Activated T-helper 17 cell treated with anti-CD3 and anti-CD28 coated beads, Interleukin-2, amount 50 U/mL, for 72 hours (primary cell): Measurements from ENCODE around the gene CORO2A. TPM values are rescaled to one million over a fixed set of nuclear protein-coding genes. Genes with fewer than 3 reads are reported as not detected.
"Not testable (repeated sequence)": the region's sequence is repeated elsewhere in the genome, so short reads cannot be mapped to it uniquely, and the experiment has no call there.

Experiments used
- ATAC-seq: fragments of 150-1000 bp; cut with Tn5 transposase; replicated peaks from 2 replicates; pipeline ENCODE4 v1.10.0; 2021; ENCODE audit warnings: mild to moderate bottlenecking, moderate library complexity
- H3K27ac Mint-ChIP-seq: one replicate; pipeline ENCODE4 v1.8.0; 2022; ENCODE audit warnings: mixed read lengths
- H3K27me3 Mint-ChIP-seq: one replicate; pipeline ENCODE4 v1.8.0; 2022; ENCODE audit warnings: mixed read lengths
- H3K36me3 Mint-ChIP-seq: one replicate; pipeline ENCODE4 v1.8.0; 2022; ENCODE audit warnings: low read depth, mild to moderate bottlenecking, mixed read lengths
- H3K4me1 Mint-ChIP-seq: one replicate; pipeline ENCODE4 v1.8.0; 2022; ENCODE audit warnings: mixed read lengths
- H3K4me3 Mint-ChIP-seq: one replicate; pipeline ENCODE4 v1.8.0; 2022; ENCODE audit warnings: mild to moderate bottlenecking, mixed read lengths
- H3K9me3 Mint-ChIP-seq: one replicate; pipeline ENCODE4 v1.8.0; 2022; ENCODE audit warnings: mixed read lengths
- total RNA-seq, 2 donors: library from RNA; stranded (reverse); gene quantifications; one replicate each; pipeline ENCODE4 v1.2.3, GENCODE V29; 2022

Gene CORO2A
- total RNA-seq, 2 donors from 2014 or later = 9.9 to 18.2 TPM

GRCh38 chr9:98142925-98143481 lies 49.4 kb downstream of the CORO2A start:
- Mint-ChIP-seq H3K27ac (peak overlapping the region; percentile 25), H3K4me1 (no peaks in the 10 kb centered on the region), H3K36me3 (no peaks in the 10 kb centered on the region), H3K27me3 (no peaks in the 10 kb centered on the region), H3K9me3 (no peaks in the 10 kb centered on the region), H3K4me3 (no peak overlapping the region)
- no peak for ATAC-seq

- no peak overlapping the region for H3K4me3 Mint-ChIP-seq
- H3K27me3 Mint-ChIP-seq = no peaks in the 10 kb centered on the region
- no peaks in the 10 kb centered on the region for H3K9me3 Mint-ChIP-seq
- no peak overlapping the region for H3K27ac Mint-ChIP-seq
- no peaks in the 10 kb centered on the region for H3K36me3 Mint-ChIP-seq
- ATAC-seq = no peak
- no peaks in the 10 kb centered on the region for H3K4me1 Mint-ChIP-seq
These were observed 50.1 kb downstream of the CORO2A start for GRCh38 chr9:98142182-98142907.

GRCh38 chr9:98140503-98140902 lies 51.9 kb downstream of the CORO2A start:
- H3K27me3 Mint-ChIP-seq = no peaks in the 10 kb centered on the region
- no peak overlapping the region for H3K4me3 Mint-ChIP-seq
- H3K36me3 Mint-ChIP-seq = no peaks in the 10 kb centered on the region
- no peaks in the 10 kb centered on the region for H3K4me1 Mint-ChIP-seq
- H3K27ac Mint-ChIP-seq = no peak overlapping the region
- no peaks in the 10 kb centered on the region for H3K9me3 Mint-ChIP-seq
- ATAC-seq = no peak

- Mint-ChIP-seq H3K4me3 (no peak overlapping the region), H3K36me3 (peaks cover 6% of the 10 kb centered on the region), H3K9me3 (no peaks in the 10 kb centered on the region), H3K4me1 (no peaks in the 10 kb centered on the region), H3K27me3 (no peaks in the 10 kb centered on the region), H3K27ac (peak overlapping the region; percentile 0)
- ATAC-seq = no peak
These were observed 55.9 kb downstream of the CORO2A start for GRCh38 chr9:98136489-98136888.

GRCh38 chr9:98135938-98136337 lies 56.5 kb downstream of the CORO2A start:
- Mint-ChIP-seq H3K27me3 (no peaks in the 10 kb centered on the region), H3K36me3 (peaks cover 6% of the 10 kb centered on the region)

GRCh38 chr9:98135558-98135934 lies 56.9 kb downstream of the CORO2A start:
- H3K4me1 Mint-ChIP-seq = no peaks in the 10 kb centered on the region
- peak overlapping the region; percentile 50 for H3K27ac Mint-ChIP-seq
- H3K27me3 Mint-ChIP-seq = no peaks in the 10 kb centered on the region
- H3K4me3 Mint-ChIP-seq = no peak overlapping the region
- H3K9me3 Mint-ChIP-seq = no peaks in the 10 kb centered on the region
- ATAC-seq = no peak
- H3K36me3 Mint-ChIP-seq = peaks cover 6% of the 10 kb centered on the region

More at GRCh38 chr9:98135938-98136337, 56.5 kb downstream of the CORO2A start:
- ATAC-seq = no peak
- Mint-ChIP-seq H3K4me1 (no peaks in the 10 kb centered on the region), H3K9me3 (no peaks in the 10 kb centered on the region), H3K27ac (peak overlapping the region; percentile 50), H3K4me3 (no peak overlapping the region)

GRCh38 chr9:98134702-98135557 lies 57.5 kb downstream of the CORO2A start:
- H3K27ac Mint-ChIP-seq = peak overlapping the region; percentile 50
- no peaks in the 10 kb centered on the region for H3K9me3 Mint-ChIP-seq
- no peaks in the 10 kb centered on the region for H3K27me3 Mint-ChIP-seq
- no peak for ATAC-seq
- H3K36me3 Mint-ChIP-seq = peaks cover 6% of the 10 kb centered on the region
- no peaks in the 10 kb centered on the region for H3K4me1 Mint-ChIP-seq
- no peak overlapping the region for H3K4me3 Mint-ChIP-seq

GRCh38 chr9:98132806-98133631 lies 59.4 kb downstream of the CORO2A start:
- Mint-ChIP-seq H3K4me3 (no peak overlapping the region), H3K36me3 (peaks cover 6% of the 10 kb centered on the region), H3K27me3 (no peaks in the 10 kb centered on the region), H3K4me1 (peaks cover 4% of the 10 kb centered on the region), H3K27ac (peak overlapping the region; percentile 81), H3K9me3 (no peaks in the 10 kb centered on the region)
- peak; percentile 66 for ATAC-seq

- Mint-ChIP-seq H3K27ac (peak overlapping the region; percentile 9), H3K36me3 (peaks cover 6% of the 10 kb centered on the region), H3K27me3 (no peaks in the 10 kb centered on the region), H3K4me3 (no peak overlapping the region), H3K9me3 (no peaks in the 10 kb centered on the region), H3K4me1 (peaks cover 4% of the 10 kb centered on the region)
- no peak for ATAC-seq
These were observed 60.3 kb downstream of the CORO2A start for GRCh38 chr9:98132158-98132557.

GRCh38 chr9:98130576-98131228 lies 61.7 kb downstream of the CORO2A start:
- H3K4me3 Mint-ChIP-seq = no peak overlapping the region

GRCh38 chr9:98130060-98130459 lies 62.4 kb downstream of the CORO2A start:
- H3K4me1 Mint-ChIP-seq, H3K4me3 Mint-ChIP-seq, H3K27me3 Mint-ChIP-seq, H3K9me3 Mint-ChIP-seq, ATAC-seq: not testable (repeated sequence)
- Mint-ChIP-seq H3K27ac (peak overlapping the region; percentile 78), H3K36me3 (peaks cover 13% of the 10 kb centered on the region)

More at GRCh38 chr9:98130576-98131228, 61.7 kb downstream of the CORO2A start:
- peaks cover 13% of the 10 kb centered on the region for H3K36me3 Mint-ChIP-seq
- H3K27ac Mint-ChIP-seq = peak overlapping the region; percentile 29
- no peak for ATAC-seq
- no peaks in the 10 kb centered on the region for H3K27me3 Mint-ChIP-seq
- H3K9me3 Mint-ChIP-seq = no peaks in the 10 kb centered on the region
- peaks cover 4% of the 10 kb centered on the region for H3K4me1 Mint-ChIP-seq

GRCh38 chr9:98129451-98129881 lies 63.0 kb downstream of the CORO2A start:
- Mint-ChIP-seq H3K36me3 (peaks cover 13% of the 10 kb centered on the region), H3K27me3 (no peaks in the 10 kb centered on the region), H3K4me1 (peaks cover 4% of the 10 kb centered on the region), H3K27ac (peak overlapping the region; percentile 78), H3K4me3 (no peak overlapping the region), H3K9me3 (no peaks in the 10 kb centered on the region)
- no peak for ATAC-seq

- H3K36me3 Mint-ChIP-seq = peaks cover 10% of the 10 kb centered on the region
- H3K4me1 Mint-ChIP-seq = peaks cover 4% of the 10 kb centered on the region
- no peak overlapping the region for H3K4me3 Mint-ChIP-seq
- ATAC-seq = no peak
- H3K9me3 Mint-ChIP-seq = no peaks in the 10 kb centered on the region
- H3K27ac Mint-ChIP-seq = no peak overlapping the region
- H3K27me3 Mint-ChIP-seq = no peaks in the 10 kb centered on the region
These were observed 64.1 kb downstream of the CORO2A start for GRCh38 chr9:98128316-98128715.
